ENCODE data around the gene JPH3.

DNA sequence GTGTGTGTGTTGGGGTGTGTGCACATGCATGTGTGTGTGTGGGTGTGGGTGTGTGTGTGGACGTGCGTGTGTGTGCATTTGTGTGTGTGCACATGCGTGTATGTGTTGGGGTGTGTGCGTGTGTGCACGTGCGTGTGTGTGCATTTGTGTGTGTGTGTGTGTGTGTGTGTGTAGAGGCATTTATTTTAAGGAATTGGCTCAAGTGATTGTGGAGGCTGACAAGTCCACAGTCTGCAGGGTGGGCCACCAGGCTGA lies 37.9 kb upstream of the JPH3 start:
- TF ChIP-seq, protein P1, sequence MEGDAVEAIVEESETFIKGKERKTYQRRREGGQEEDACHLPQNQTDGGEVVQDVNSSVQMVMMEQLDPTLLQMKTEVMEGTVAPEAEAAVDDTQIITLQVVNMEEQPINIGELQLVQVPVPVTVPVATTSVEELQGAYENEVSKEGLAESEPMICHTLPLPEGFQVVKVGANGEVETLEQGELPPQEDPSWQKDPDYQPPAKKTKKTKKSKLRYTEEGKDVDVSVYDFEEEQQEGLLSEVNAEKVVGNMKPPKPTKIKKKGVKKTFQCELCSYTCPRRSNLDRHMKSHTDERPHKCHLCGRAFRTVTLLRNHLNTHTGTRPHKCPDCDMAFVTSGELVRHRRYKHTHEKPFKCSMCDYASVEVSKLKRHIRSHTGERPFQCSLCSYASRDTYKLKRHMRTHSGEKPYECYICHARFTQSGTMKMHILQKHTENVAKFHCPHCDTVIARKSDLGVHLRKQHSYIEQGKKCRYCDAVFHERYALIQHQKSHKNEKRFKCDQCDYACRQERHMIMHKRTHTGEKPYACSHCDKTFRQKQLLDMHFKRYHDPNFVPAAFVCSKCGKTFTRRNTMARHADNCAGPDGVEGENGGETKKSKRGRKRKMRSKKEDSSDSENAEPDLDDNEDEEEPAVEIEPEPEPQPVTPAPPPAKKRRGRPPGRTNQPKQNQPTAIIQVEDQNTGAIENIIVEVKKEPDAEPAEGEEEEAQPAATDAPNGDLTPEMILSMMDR (IDR thresholded peaks at IDR 0.05): no peak
- TF ChIP-seq RORB (CRISPR knock-in tag; IDR thresholded peaks at IDR 0.05) (no peak), RELA (CRISPR knock-in tag; IDR thresholded peaks at IDR 0.05; ENCODE audit: borderline replicate concordance) (no peak), TCF7 (CRISPR knock-in tag; IDR thresholded peaks at IDR 0.05; ENCODE audit: low read depth) (no peak), CBFB (CRISPR knock-in tag; IDR thresholded peaks at IDR 0.05; ENCODE audit: low read depth) (no peak), SP1 (CRISPR knock-in tag; conservative IDR thresholded peaks at IDR 0.05) (no peak)
- TF ChIP-seq, protein P2, sequence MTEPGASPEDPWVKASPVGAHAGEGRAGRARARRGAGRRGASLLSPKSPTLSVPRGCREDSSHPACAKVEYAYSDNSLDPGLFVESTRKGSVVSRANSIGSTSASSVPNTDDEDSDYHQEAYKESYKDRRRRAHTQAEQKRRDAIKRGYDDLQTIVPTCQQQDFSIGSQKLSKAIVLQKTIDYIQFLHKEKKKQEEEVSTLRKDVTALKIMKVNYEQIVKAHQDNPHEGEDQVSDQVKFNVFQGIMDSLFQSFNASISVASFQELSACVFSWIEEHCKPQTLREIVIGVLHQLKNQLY (CRISPR knock-in tag; IDR thresholded peaks at IDR 0.05): no peak
